HG03175 (cell line): ENCODE results near the gene ELFN2.
"Not testable (repeated sequence)": the region's sequence is repeated elsewhere in the genome, so short reads cannot be mapped to it uniquely, and the experiment has no call there.

Source experiments
- ATAC-seq: cut with Tn5 transposase; IDR thresholded peaks from one replicate; pipeline ENCODE4 v1.9.1; 2021; ENCODE audit warnings: mild to moderate bottlenecking, moderate library complexity; ENCODE audit not compliant: unreplicated experiment

The ELFN2 gene

DNA sequence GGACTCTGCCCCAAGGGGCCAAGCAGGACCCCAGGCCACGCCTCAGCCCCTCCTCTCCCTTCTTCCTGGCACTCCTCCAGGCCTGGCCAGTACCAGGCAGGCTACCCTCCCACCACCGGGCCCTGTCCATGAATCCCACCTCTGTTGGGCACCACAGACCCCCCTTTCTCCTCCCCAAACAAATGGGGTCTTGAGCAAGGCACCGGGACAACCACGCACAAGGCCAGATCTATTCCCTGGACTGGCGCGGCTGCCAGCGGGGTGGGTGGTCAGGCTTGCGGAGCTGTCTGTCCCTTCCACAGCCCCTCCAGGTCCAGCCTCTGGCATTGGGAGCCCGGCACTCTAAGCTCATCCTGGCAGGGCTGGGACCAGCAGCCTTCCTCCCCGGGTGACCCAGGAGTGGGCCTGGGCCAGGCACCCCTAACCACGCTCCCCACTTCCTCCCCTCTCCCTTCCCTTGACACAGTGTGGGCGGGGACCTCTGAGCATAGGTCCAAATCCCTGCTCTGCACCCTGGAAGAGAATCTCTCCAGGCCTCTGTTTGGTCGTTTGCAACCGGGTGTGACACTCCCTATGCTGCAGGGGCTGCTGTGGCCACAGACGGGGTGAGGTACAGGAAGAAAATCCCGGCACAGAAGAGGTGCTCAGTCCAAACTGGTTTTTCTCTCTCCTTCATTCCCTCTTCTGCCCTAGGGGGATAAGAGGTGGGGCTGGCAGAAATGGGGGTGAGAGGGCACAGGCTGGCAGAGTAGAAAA lies 14.6 kb downstream of the ELFN2 start:
- ATAC-seq = no peak

GRCh38 chr22:37411655-37412054 lies 15.6 kb downstream of the ELFN2 start:
- no peak for ATAC-seq

GRCh38 chr22:37410174-37411055 lies 16.9 kb downstream of the ELFN2 start:
- ATAC-seq = no peak

DNA sequence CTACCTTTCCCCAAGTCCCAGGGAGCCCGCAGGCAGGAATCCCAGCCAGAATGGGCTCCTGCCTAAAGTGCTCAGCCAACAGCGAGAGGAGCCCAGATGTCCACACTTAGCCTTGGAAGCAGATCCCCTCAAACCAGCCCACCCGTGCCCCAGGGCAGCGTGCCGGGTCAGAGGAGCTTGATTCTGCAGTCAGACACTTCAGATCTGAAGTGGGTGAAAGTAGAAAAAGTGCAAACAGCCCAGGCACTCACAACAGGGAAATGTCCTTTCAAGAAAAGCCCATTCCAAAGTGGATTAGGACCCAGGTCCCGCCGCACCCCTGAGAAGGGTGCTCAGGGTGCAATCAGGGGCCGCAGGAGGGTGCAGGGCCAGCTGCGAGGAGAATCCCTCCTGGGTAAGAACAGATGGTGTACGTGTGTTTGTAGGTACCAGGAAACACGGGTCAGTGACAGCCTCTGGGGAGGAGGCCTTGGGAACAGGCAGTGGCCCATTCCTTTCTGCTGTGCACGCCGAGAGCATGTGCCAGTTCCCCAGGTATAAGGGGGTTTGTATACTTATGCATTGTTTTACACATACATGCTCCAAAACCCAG lies 17.7 kb downstream of the ELFN2 start:
- no peak for ATAC-seq

- no peak for ATAC-seq
Measured at GRCh38 chr22:37409031-37409430, 18.2 kb downstream of the ELFN2 start.

GRCh38 chr22:37407856-37408255 lies 19.4 kb downstream of the ELFN2 start:
- no peak for ATAC-seq

DNA sequence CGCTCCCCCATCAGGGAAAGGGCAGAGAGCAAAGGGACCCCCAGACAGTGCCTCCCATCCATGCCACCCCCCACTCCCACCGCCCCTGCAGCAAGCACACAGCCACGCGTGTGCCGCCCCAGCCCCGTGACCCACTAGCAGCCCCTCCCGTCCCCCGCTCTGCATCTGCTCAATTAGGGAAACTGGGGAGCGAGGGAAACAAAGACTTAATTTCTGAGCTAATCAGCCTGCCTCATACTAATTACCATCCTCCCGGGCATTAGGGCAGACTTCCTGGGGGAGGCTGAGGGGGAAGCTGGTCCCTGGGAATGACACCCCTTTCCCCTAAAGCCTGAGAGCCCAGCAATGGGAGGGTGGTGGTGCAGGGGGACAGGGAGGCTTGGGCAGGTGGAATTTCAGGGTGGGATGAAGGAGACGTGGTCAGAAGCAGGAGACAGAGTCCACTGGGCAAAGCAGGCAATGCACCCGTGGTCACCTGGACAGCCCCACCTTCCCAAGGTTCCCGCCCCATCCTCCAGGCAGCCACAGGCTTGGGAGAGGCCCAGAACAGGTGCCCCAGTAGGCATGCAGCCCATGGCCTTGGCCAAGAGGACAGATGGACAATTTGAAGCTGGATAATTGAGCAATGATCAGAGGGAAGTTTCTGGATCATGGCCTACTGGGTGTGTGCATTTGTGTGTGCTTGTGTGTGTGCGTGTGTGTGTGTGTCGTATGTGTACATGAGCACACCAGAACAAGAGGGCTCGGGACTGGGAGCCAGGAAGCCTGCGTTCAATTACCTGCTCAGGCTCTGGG lies 20.6 kb downstream of the ELFN2 start:
- ATAC-seq = no peak

DNA sequence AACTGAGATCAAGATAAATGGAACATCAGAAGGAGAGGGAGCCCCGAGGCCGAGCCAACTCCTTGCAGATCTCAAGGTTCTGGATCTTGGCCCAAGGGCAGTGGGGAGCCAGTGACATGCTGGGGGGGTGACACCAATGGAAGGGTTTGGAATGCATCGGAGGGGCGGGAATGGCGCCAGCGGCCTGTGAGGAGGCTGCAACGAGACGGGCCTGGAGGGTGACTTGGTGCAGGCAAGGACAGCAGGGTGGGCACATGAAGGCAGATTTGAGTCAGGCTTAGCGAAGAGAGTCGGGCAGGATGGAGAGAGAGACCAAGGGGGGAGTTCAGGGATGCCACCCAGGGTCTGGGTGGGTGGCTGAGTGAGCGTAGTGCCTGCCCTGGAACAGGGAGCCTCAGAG lies 23.2 kb downstream of the ELFN2 start:
- ATAC-seq = no peak

DNA sequence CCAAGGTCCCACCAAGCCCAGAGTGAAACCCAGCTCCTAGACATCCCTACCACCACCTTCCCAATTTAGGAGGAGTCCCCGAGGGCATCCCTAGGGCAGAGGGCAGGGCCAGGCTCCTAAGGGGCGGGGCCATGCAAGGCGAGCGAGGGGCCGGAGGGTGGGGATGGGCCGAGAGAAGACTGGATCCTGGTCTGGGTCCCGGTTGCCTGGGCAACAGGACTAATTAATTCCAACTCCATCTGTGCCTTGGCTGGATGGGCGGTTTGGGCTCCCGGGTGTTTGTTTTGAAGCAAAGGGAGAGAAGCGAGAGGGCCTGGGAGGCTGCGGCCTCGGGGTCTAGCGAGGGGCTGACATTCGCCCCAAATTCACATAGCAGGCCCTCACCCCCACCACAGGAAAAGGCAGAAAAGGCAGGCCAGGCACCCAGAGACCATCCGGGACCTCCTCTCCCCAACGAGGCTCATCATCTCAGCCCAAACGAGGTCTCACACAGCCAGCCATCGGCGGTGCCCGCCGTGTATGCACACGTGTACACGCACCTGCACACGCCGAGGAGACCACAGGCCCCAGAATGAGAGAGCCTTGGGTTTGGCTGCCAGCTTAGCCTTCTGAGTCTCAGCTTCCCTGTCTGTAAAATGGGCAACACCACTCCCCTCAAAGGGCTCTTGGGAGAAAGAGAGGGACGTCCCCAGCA lies 23.9 kb downstream of the ELFN2 start:
- ATAC-seq = no peak

DNA sequence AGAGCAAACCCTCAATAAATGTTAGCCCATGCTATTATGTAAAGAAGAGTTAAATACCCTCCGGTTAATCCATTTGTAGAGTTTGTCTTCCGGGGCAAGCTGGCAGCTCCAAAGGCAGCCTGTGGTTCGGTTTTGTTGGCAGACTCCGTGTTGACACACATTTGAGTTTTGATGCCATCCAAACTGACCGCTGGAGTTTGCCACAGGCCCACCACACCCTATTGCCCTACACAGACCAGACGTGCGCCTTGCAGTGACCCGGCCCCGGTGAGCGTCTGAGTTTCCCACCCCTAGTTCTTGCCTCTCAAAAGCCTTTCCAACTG lies 25.1 kb downstream of the ELFN2 start:
- no peak for ATAC-seq

DNA sequence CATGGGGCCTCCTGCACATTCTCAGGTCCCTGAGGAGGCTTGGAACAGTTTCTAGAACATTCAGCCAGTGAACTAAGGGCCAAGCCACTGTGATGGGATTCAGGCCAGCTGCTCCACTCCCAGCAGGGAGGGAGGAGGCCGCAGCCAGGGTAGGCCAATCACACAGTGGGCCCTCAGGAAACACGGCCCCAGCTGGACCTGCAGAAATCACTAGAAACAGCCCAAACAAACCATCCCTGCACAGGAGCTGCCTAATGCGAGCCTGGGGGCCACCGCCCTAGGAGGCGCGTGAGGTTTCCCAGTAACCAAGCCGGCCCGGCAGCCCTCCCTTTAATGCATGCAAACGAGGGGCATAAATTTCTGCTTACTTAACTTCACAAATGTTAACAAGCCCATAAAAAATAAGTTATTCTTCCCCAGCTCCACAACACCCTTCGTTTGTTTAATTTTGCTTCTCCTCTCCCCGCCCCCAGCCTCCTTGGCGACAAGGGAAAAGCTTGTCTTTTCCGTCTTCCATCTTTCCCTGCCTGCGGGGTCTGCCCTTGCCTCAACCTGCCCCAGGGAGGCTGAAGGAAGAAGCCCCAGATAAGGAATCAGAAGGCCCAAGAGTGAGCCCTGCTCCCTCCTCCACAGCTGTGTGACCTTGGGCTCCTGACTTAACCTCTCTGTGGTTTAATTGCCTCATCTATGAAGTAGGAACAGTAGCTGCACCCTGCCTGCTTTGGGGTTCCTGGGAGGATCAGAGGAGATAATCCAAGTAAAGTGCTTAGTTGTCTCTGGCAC lies 25.7 kb downstream of the ELFN2 start:
- no peak for ATAC-seq

- ATAC-seq = no peak
Measured at GRCh38 chr22:37400719-37401118, 26.6 kb downstream of the ELFN2 start.

- ATAC-seq = not testable (repeated sequence)
Measured at GRCh38 chr22:37399457-37399856, 27.8 kb downstream of the ELFN2 start.

DNA sequence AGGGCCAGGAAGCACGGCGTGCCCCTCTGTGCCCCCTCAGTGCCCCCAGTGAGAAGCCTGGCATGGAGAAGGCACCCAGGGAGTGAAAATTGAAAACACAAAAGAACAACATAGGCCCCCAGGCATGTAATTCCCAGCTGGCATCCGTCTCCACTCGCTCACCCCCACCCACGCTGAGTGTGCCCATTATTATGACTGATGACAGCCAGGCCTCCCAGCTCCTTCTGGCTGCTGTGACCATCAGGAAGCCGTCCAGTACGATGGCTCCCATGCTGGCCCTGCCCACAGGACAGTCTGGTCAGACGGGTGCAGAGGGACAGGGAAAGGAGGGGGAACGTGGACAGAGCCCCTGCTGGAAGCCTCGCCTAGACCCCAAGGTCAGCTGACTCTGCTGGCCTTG lies 30.1 kb downstream of the ELFN2 start:
- no peak for ATAC-seq

GRCh38 chr22:37396488-37397084 lies 30.7 kb downstream of the ELFN2 start:
- no peak for ATAC-seq

DNA sequence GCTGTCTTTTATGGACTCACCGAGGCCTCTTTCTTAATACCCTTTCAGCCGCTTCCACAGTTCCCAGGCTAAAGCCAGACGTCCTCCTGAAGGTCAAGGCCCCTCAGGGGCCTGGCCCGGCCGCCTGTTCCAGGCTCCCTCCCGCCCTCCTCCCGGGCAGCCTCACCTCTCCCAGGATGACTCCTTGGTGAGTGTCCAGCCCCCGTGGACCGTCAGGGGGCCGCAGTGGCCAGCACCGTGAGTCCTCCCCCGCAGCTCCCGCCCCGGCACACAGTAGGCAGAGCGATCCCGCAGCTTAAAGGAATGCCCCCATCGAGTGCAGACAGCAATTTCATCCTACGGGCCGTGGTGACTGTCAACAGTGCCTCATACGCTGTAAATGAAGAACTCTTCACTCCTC lies 32.9 kb downstream of the ELFN2 start:
- no peak for ATAC-seq

- no peak for ATAC-seq
Measured at GRCh38 chr22:37393746-37394145, 33.5 kb downstream of the ELFN2 start.

GRCh38 chr22:37392721-37393328 lies 34.5 kb downstream of the ELFN2 start:
- no peak for ATAC-seq

GRCh38 chr22:37391702-37392101 lies 35.6 kb downstream of the ELFN2 start:
- no peak for ATAC-seq
